A549 (cell line): Measurements from ENCODE around the gene ZNF365.

ENCODE experiments used
- REST ChIP-seq: fragments of 200-600 bp; sonication (generic); IDR thresholded peaks from 2 replicates; pipeline ENCODE4 v1.6.1; 2016; ENCODE audit warnings: antibody characterized with exemption, mild to moderate bottlenecking, moderate library complexity
- TF ChIP-seq, protein P1 (sequence below): fragments of >200 bp; sonication (Bioruptor Twin); formaldehyde crosslinking; IDR thresholded peaks from 3 replicates; pipeline ENCODE4 v1.5.1; 2016

DNA sequence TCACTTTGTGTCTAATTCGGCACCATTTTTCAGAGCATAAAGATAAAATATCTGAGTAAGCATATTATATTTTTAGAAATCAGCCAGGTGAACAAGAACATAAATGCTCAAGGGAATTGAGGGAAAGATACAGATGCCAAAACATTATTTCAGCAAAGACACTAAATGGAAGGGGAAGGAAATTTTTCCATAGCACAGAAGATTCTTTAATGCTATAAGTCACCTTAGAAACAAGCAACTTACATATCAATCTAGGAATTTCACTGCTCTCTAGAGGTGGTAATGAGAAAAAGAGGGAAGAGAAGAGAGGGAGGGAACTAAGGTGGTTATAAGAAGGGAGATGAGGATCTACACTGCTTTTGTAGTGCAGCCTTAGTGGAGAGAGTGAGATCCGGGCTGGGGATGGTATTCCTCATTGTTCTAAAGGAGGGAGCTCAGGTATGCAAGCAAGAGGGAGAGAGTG, 20.4 kb downstream of the ZNF365 start:
- TF ChIP-seq, protein P1, sequence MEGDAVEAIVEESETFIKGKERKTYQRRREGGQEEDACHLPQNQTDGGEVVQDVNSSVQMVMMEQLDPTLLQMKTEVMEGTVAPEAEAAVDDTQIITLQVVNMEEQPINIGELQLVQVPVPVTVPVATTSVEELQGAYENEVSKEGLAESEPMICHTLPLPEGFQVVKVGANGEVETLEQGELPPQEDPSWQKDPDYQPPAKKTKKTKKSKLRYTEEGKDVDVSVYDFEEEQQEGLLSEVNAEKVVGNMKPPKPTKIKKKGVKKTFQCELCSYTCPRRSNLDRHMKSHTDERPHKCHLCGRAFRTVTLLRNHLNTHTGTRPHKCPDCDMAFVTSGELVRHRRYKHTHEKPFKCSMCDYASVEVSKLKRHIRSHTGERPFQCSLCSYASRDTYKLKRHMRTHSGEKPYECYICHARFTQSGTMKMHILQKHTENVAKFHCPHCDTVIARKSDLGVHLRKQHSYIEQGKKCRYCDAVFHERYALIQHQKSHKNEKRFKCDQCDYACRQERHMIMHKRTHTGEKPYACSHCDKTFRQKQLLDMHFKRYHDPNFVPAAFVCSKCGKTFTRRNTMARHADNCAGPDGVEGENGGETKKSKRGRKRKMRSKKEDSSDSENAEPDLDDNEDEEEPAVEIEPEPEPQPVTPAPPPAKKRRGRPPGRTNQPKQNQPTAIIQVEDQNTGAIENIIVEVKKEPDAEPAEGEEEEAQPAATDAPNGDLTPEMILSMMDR = no peak
- no peak for TF ChIP-seq REST
